K562 (cell line): ENCODE data around the gene PTGES3. TPM values are rescaled to one million over a fixed set of nuclear protein-coding genes. Genes with fewer than 3 reads are reported as not detected.
A peak's percentile ranks its signal among the peaks of the same experiment; 100 is the strongest.

Experiments
- BCL6 ChIP-seq: fragments of 250-450 bp; sonication (Bioruptor Pico); IDR thresholded peaks from 2 replicates; pipeline ENCODE4 v1.4.0; 2020
- CBX2 ChIP-seq: fragments of 200-600 bp; sonication (generic); IDR thresholded peaks from one replicate; pipeline ENCODE4 v1.6.1; 2012; ENCODE audit warnings: mild to moderate bottlenecking, low read length, inconsistent platforms; ENCODE audit not compliant: insufficient read depth, poor library complexity, severe bottlenecking
- CTCFL ChIP-seq: IDR thresholded peaks from 2 replicates; pipeline ENCODE4 v1.6.1; 2011; ENCODE audit warnings: borderline replicate concordance, low read depth, mild to moderate bottlenecking, moderate library complexity, low read length; ENCODE audit not compliant: insufficient read depth, poor library complexity, severe bottlenecking
- ELF2 ChIP-seq: fragments of 250-450 bp; sonication (Bioruptor Pico); IDR thresholded peaks from 2 replicates; pipeline ENCODE4 v1.5.0; 2021; ENCODE audit warnings: mild to moderate bottlenecking
- GTF2F1 ChIP-seq: IDR thresholded peaks from 2 replicates; pipeline ENCODE4 v1.6.1; 2011; ENCODE audit warnings: low read depth, low read length, improper control_type of control experiment
- HLTF ChIP-seq: fragments of 450-650 bp; IDR thresholded peaks from 2 replicates; pipeline ENCODE4 v1.6.1; 2016
- KAT8 ChIP-seq: fragments of 450-650 bp; IDR thresholded peaks from 2 replicates; pipeline ENCODE4 v1.6.1; 2016; ENCODE audit warnings: low read depth, mild to moderate bottlenecking
- L3MBTL2 ChIP-seq: fragments of 450-650 bp; IDR thresholded peaks from 2 replicates; pipeline ENCODE4 v1.6.1; 2016; ENCODE audit warnings: mild to moderate bottlenecking, moderate library complexity
- PTRF ChIP-seq: fragments of 450-650 bp; IDR thresholded peaks from 2 replicates; pipeline ENCODE4 v1.6.1; 2016; ENCODE audit warnings: mild to moderate bottlenecking, missing genetic modification characterization, missing compliant biosample characterization
- PYGO2 ChIP-seq: fragments of 450-650 bp; IDR thresholded peaks from 2 replicates; pipeline ENCODE4 v1.6.1; 2016; ENCODE audit warnings: mild to moderate bottlenecking, missing genetic modification characterization, moderate library complexity, missing compliant biosample characterization
- SMAD2 ChIP-seq: fragments of 150-350 bp; IDR thresholded peaks from 2 replicates; pipeline ENCODE4 v1.6.1; 2014; ENCODE audit warnings: low read depth, mild to moderate bottlenecking, low read length
- SMARCE1 ChIP-seq: fragments of 450-650 bp; IDR thresholded peaks from 2 replicates; pipeline ENCODE4 v1.7.1; 2016; ENCODE audit warnings: mild to moderate bottlenecking
- SP2 ChIP-seq: IDR thresholded peaks from 2 replicates; pipeline ENCODE4 v1.6.1; 2011; ENCODE audit warnings: mild to moderate bottlenecking, low read depth, low read length, moderate library complexity; ENCODE audit not compliant: poor library complexity, severe bottlenecking; ENCODE audit errors: extremely low read depth
- SRSF9 ChIP-seq: fragments of 200-400 bp; formaldehyde crosslinking; IDR thresholded peaks from 2 replicates; pipeline ENCODE4 v1.6.1; 2017; ENCODE audit warnings: low read depth, low read length, borderline replicate concordance
- ZNF696 ChIP-seq: fragments of 250-450 bp; sonication (Bioruptor Pico); conservative IDR thresholded peaks from 2 replicates; pipeline ENCODE4 v1.4.0; 2020; ENCODE audit warnings: mild to moderate bottlenecking, moderate library complexity
- ZNF707 ChIP-seq: fragments of 250-450 bp; sonication (Bioruptor Pico); conservative IDR thresholded peaks from 2 replicates; pipeline ENCODE4 v1.8.0; 2022; ENCODE audit warnings: inconsistent platforms, mild to moderate bottlenecking, moderate library complexity
- polyA plus RNA-seq, 8 experiments: library from polyadenylated mRNA; depleted of rRNA in 4 of 8; stranded (reverse) in 5 of 8; unstranded in 3 of 8; fragments of >200 nt; fragmentation: Nextera tagmentation in 2 of 8; fragmentation: Illumina TruSeq in 1 of 8; extraction: Ambion mirVana in 2 of 8; extraction: Trizol in 1 of 8; gene quantifications; 2 replicates each; pipeline versions ENCODE4 v1.2.1 to v1.2.3, GENCODE V29; 2011 to 2014; ENCODE audit warnings: inconsistent platforms in 1 of 8, missing spikeins in 1 of 8
- total RNA-seq, 7 experiments: library from RNA; depleted of rRNA in 6 of 7; stranded (reverse); fragments of >200 nt in 6 of 7; fragmentation: Illumina TruSeq in 2 of 7; extraction: Trizol in 2 of 7; gene quantifications; 2 replicates each; pipeline versions ENCODE4 v1.2.1 to v1.2.3, GENCODE V29; 2011 to 2021; ENCODE audit warnings: low replicate concordance in 1 of 7
- TF ChIP-seq, protein P1 (sequence below), 2 experiments: fragments of 450-650 bp; formaldehyde crosslinking in 1 of 2; IDR thresholded peaks; 2 replicates each; pipeline versions ENCODE4 v1.4.0 to v1.6.1; 2014 to 2020; ENCODE audit warnings: mild to moderate bottlenecking in 2 of 2, borderline replicate concordance in 1 of 2, low read depth in 1 of 2

Gene PTGES3
- total and polyA plus RNA-seq, 9 of the 15 experiments (the other 6 are each of a cell fraction or from before 2014, with no cell fraction given) = 163 to 501 (median 213) TPM

DNA sequence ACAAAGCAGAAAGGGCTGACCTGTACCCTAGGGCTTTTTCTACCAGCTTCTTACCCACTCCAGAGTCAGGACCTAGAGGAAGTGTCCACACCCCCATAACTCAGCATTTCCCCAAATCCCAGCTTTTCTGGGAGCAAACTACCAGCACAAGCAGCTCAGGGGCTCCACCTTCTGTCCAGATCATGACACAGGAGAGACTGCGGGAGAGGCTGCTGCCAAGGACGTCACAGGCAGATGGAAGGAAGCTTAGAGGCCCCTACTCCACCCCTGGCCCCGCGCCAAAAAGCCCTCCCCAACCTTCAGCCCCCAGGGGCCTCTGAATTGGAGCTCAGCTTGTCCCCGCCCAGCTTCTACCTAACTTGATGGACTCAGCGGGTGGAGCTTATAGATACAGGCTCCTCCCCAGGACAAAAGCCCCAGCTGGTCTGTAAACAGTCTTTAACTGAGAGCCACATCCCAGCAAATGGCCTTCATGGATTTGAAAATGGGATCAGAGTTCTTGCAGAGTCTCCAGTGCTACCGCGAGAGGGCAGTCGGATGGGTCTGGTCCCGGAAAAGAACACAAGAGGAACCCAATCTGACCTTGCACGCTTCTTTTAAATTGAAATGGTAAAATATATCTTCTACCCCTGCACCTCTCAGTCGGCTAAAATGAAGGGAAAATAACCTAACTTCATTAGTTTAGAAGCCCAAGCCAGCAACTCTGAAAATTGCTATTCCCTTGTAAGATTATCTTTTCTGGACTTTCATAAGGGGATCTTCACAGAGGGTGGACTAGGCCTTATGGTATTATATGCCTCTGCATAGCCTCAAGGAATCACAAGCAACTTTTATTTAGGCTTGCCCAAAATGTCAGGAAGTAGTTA lies 51.2 kb downstream of the PTGES3 start (continued):
- TF ChIP-seq, protein P1, sequence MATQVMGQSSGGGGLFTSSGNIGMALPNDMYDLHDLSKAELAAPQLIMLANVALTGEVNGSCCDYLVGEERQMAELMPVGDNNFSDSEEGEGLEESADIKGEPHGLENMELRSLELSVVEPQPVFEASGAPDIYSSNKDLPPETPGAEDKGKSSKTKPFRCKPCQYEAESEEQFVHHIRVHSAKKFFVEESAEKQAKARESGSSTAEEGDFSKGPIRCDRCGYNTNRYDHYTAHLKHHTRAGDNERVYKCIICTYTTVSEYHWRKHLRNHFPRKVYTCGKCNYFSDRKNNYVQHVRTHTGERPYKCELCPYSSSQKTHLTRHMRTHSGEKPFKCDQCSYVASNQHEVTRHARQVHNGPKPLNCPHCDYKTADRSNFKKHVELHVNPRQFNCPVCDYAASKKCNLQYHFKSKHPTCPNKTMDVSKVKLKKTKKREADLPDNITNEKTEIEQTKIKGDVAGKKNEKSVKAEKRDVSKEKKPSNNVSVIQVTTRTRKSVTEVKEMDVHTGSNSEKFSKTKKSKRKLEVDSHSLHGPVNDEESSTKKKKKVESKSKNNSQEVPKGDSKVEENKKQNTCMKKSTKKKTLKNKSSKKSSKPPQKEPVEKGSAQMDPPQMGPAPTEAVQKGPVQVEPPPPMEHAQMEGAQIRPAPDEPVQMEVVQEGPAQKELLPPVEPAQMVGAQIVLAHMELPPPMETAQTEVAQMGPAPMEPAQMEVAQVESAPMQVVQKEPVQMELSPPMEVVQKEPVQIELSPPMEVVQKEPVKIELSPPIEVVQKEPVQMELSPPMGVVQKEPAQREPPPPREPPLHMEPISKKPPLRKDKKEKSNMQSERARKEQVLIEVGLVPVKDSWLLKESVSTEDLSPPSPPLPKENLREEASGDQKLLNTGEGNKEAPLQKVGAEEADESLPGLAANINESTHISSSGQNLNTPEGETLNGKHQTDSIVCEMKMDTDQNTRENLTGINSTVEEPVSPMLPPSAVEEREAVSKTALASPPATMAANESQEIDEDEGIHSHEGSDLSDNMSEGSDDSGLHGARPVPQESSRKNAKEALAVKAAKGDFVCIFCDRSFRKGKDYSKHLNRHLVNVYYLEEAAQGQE (IDR thresholded peaks at IDR 0.05; ENCODE audit: borderline replicate concordance) = peak; percentile 77
- TF ChIP-seq, protein P1 (CRISPR knock-in tag; IDR thresholded peaks at IDR 0.05; ENCODE audit: low read depth) = 0 out of 2 replicates have a peak, but pooled peaks have one; percentile 56
- TF ChIP-seq ZNF707 (CRISPR knock-in tag) (no peak), SMAD2 (no peak), GTF2F1 (no peak), PTRF (tag) (no peak), PYGO2 (tag) (no peak), L3MBTL2 (peak; percentile 40; the same call in 1 of the 2 replicates), ZNF696 (CRISPR knock-in tag) (no peak), BCL6 (CRISPR knock-in tag) (no peak), HLTF (no peak), SRSF9 (no peak), KAT8 (no peak), SP2 (no peak), ELF2 (CRISPR knock-in tag) (peak; percentile 66; the same call in 1 of the 2 replicates), SMARCE1 (no peak), CTCFL (peak; percentile 75), CBX2 (no peak)
